ENCODE data around the gene PTMS.

DNA sequence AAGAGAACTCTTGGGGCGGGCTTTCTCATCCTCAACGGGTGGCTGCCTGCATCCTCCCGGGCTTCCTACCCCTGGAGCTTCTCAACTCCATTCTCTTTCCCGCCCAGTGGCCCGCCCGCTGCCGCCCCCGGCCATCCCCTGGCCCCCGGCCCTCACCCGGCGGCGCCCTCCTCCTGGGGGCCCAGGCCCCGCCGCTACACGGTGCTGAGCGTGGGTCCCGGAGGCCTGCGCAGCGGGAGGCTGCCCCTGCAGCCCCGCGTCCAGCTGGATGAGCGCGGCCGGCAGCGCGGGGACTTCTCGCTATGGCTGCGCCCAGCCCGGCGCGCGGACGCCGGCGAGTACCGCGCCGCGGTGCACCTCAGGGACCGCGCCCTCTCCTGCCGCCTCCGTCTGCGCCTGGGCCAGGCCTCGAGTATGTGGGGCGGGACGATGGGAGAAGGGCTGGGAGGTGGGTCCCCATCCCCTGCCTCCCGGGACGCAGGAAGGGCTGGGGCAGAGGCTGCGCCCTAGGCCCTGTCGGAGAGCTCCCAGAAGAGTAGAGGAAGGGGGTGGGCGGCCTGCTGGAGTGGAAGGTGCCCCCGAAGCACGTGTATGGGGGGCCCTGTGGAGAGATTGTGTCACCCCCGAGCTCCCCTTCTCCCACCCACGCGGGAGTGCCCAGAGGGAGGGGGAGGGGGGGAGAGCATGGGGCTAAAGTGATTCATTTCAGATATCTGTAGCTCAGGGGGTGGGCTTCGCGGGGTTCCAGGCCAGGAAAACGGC, 7.6 kb downstream of the PTMS start:
- TF ChIP-seq POLR2AphosphoS5 (IDR thresholded peaks at IDR 0.05; ENCODE audit: low read depth, low read length) = no peak
- no peak for TF ChIP-seq SPI1 (IDR thresholded peaks at IDR 0.05; ENCODE audit: low read depth, low read length)
- no peak for TF ChIP-seq POLR2A (IDR thresholded peaks at IDR 0.05; ENCODE audit: low read depth, low read length)
- TF ChIP-seq TAF1 (IDR thresholded peaks at IDR 0.05; ENCODE audit: low read depth, low read length) = no peak
- no peak for TF ChIP-seq POU2F2 (IDR thresholded peaks at IDR 0.05; ENCODE audit: low read depth, low read length)
- TF ChIP-seq PAX5 (IDR thresholded peaks at IDR 0.05; ENCODE audit: insufficient read depth, low read length, severe bottlenecking) = no peak

Measured in GM12891 (cell line).